ENCODE results near the gene PRPF31. TPM values are rescaled to one million over a fixed set of nuclear protein-coding genes. Genes with fewer than 3 reads are reported as not detected.
A peak's percentile ranks its signal among the peaks of the same experiment; 100 is the strongest.

PRPF31 gene
- total RNA-seq, 4 donors from 2014 or later = 53.6 to 66.7 (median 57.1) TPM

GRCh38 chr19:54137699-54138488, 22.3 kb downstream of the PRPF31 start, which contains the start of gene CNOT3:
Gene CNOT3, plus strand, starts transcription at chr19:54137762. Its CDS starts 5,217 bp downstream, at chr19:54142979.
- TF ChIP-seq POLR2A (IDR thresholded peaks at IDR 0.05) (peak in 1 of 2 donors; percentile 88), CTCF (IDR thresholded peaks at IDR 0.05) (no peak)
- intact Hi-C loops (cut with DNase I) = no loop called here
- peak; percentile 23 to 31 for DNase-seq
- Histone ChIP-seq H3K9me3 (no peaks in the 10 kb centered on the region), H3K4me1 (peaks cover 26 to 41% of the 10 kb centered on the region in 2 donors), H3K27me3 (no peaks in the 10 kb centered on the region), H3K27ac (peak within 1 kb of the TSS; percentile 89 to 96 (median 96)), H3K36me3 (peaks cover 3 to 6% of the 10 kb centered on the region in 2 donors), H3K4me3 (replicated peaks in 1 of 3) (peak within 1 kb of the TSS; percentile 92 to 100 (median 97))
- 3 to 7% methylated on average over 6 to 7 of the region's 103 CpGs for WGBS, 2 donors

GRCh38 chr19:54138489-54139256, 23.1 kb downstream of the PRPF31 start:
- Histone ChIP-seq H3K9me3 (no peaks in the 10 kb centered on the region), H3K27ac (peak overlapping the region in 1 of 3 donors; percentile 96), H3K4me1 (peaks cover 26 to 41% of the 10 kb centered on the region in 2 donors), H3K27me3 (no peaks in the 10 kb centered on the region), H3K36me3 (peaks cover 11 to 13% of the 10 kb centered on the region in 2 donors), H3K4me3 (replicated peaks in 1 of 3) (peak overlapping the region; percentile 92 to 100 (median 97))
- intact Hi-C loops (cut with DNase I) = no loop called here
- DNase-seq = no peak
- TF ChIP-seq CTCF (IDR thresholded peaks at IDR 0.05) (no peak), POLR2A (IDR thresholded peaks at IDR 0.05) (no peak)
- WGBS, 2 donors = 29 to 43% methylated on average over 8 to 21 of the region's 31 CpGs

- Histone ChIP-seq H3K27me3 (no peaks in the 10 kb centered on the region), H3K36me3 (peaks cover 37 to 40% of the 10 kb centered on the region in 2 donors), H3K27ac (no peak overlapping the region), H3K4me1 (peaks cover 21 to 34% of the 10 kb centered on the region in 2 donors), H3K4me3 (replicated peaks in 1 of 3) (no peak overlapping the region), H3K9me3 (no peaks in the 10 kb centered on the region)
- TF ChIP-seq CTCF (IDR thresholded peaks at IDR 0.05) = no peak
- no peak for TF ChIP-seq POLR2A (IDR thresholded peaks at IDR 0.05)
- no peak for DNase-seq
- WGBS, 2 donors = 95 to 97% methylated on average over 3 of the region's 3 CpGs
- intact Hi-C loops (cut with DNase I) = no loop called here
Measured at GRCh38 chr19:54141356-54141755, 25.8 kb downstream of the PRPF31 start.

- peak; percentile 55 to 58 for DNase-seq
- TF ChIP-seq POLR2A (IDR thresholded peaks at IDR 0.05) = no peak
- no peak for TF ChIP-seq CTCF (IDR thresholded peaks at IDR 0.05)
- Histone ChIP-seq H3K4me1 (peaks cover 17 to 34% of the 10 kb centered on the region in 2 donors), H3K36me3 (peaks cover 47 to 49% of the 10 kb centered on the region in 2 donors), H3K27me3 (no peaks in the 10 kb centered on the region), H3K9me3 (no peaks in the 10 kb centered on the region), H3K27ac (no peak overlapping the region), H3K4me3 (replicated peaks in 1 of 3) (no peak overlapping the region)
- intact Hi-C loops (cut with DNase I) = no loop called here
- 31 to 49% methylated on average over 7 of the region's 7 CpGs for WGBS, 2 donors
Measured at GRCh38 chr19:54142166-54142780, 26.7 kb downstream of the PRPF31 start.

Data from thyroid gland (tissue), 4 donors.